ENCODE data around the gene PLCD4.

Gene PLCD4

GRCh38 chr2:218642786-218643185 is 35.1 kb downstream of the PLCD4 start:
- H3K4me1 ChIP-seq (ENCODE audit: control insufficient read depth, insufficient read depth, low read length) = no peaks in the 10 kb centered on the region
- H3K4me3 ChIP-seq (ENCODE audit: insufficient read depth, low read depth, low read length) = no peak overlapping the region
- 95 to 96% methylated on average over 17 of the region's 17 CpGs for WGBS, 2 experiments
- H3K9me3 ChIP-seq (ENCODE audit: control insufficient read depth, low read length) = no peaks in the 10 kb centered on the region
- no peaks in the 10 kb centered on the region for H3K27me3 ChIP-seq (ENCODE audit: control insufficient read depth, insufficient read depth, low read length, poor library complexity, severe bottlenecking)
- no peak overlapping the region for H3K27ac ChIP-seq (ENCODE audit: insufficient read depth, low read depth, low read length, poor library complexity, severe bottlenecking)
- H3K36me3 ChIP-seq (ENCODE audit: control insufficient read depth, insufficient read depth, low read length) = peaks cover 66% of the 10 kb centered on the region

- H3K9me3 ChIP-seq (ENCODE audit: control insufficient read depth, low read length) = no peaks in the 10 kb centered on the region
- 95% methylated on average over 10 of the region's 10 CpGs for WGBS, 2 experiments
- H3K27me3 ChIP-seq (ENCODE audit: control insufficient read depth, insufficient read depth, low read length, poor library complexity, severe bottlenecking) = no peaks in the 10 kb centered on the region
- no peak overlapping the region for H3K4me3 ChIP-seq (ENCODE audit: insufficient read depth, low read depth, low read length)
- no peaks in the 10 kb centered on the region for H3K4me1 ChIP-seq (ENCODE audit: control insufficient read depth, insufficient read depth, low read length)
- peaks cover 68% of the 10 kb centered on the region for H3K36me3 ChIP-seq (ENCODE audit: control insufficient read depth, insufficient read depth, low read length)
- H3K27ac ChIP-seq (ENCODE audit: insufficient read depth, low read depth, low read length, poor library complexity, severe bottlenecking) = no peak overlapping the region
These were observed 36.1 kb downstream of the PLCD4 start for GRCh38 chr2:218643751-218644310.

- 93 to 95% methylated on average over 11 of the region's 11 CpGs for WGBS, 2 experiments
- Histone ChIP-seq H3K27me3 (ENCODE audit: control insufficient read depth, insufficient read depth, low read length, poor library complexity, severe bottlenecking) (no peaks in the 10 kb centered on the region), H3K27ac (ENCODE audit: insufficient read depth, low read depth, low read length, poor library complexity, severe bottlenecking) (no peak overlapping the region), H3K9me3 (ENCODE audit: control insufficient read depth, low read length) (no peaks in the 10 kb centered on the region), H3K4me3 (ENCODE audit: insufficient read depth, low read depth, low read length) (no peak overlapping the region), H3K4me1 (ENCODE audit: control insufficient read depth, insufficient read depth, low read length) (no peaks in the 10 kb centered on the region), H3K36me3 (ENCODE audit: control insufficient read depth, insufficient read depth, low read length) (peaks cover 63% of the 10 kb centered on the region)
These were observed 37.0 kb downstream of the PLCD4 start for GRCh38 chr2:218644721-218645120.

- H3K27me3 ChIP-seq (ENCODE audit: control insufficient read depth, insufficient read depth, low read length, poor library complexity, severe bottlenecking) = no peaks in the 10 kb centered on the region
- no peaks in the 10 kb centered on the region for H3K4me1 ChIP-seq (ENCODE audit: control insufficient read depth, insufficient read depth, low read length)
- 90 to 97% methylated on average over 1 of the region's 1 CpG for WGBS, 2 experiments
- peaks cover 65% of the 10 kb centered on the region for H3K36me3 ChIP-seq (ENCODE audit: control insufficient read depth, insufficient read depth, low read length)
- no peak overlapping the region for H3K4me3 ChIP-seq (ENCODE audit: insufficient read depth, low read depth, low read length)
- H3K9me3 ChIP-seq (ENCODE audit: control insufficient read depth, low read length) = no peaks in the 10 kb centered on the region
- H3K27ac ChIP-seq (ENCODE audit: insufficient read depth, low read depth, low read length, poor library complexity, severe bottlenecking) = no peak overlapping the region
These were observed 37.4 kb downstream of the PLCD4 start for GRCh38 chr2:218645126-218645525.

DNA sequence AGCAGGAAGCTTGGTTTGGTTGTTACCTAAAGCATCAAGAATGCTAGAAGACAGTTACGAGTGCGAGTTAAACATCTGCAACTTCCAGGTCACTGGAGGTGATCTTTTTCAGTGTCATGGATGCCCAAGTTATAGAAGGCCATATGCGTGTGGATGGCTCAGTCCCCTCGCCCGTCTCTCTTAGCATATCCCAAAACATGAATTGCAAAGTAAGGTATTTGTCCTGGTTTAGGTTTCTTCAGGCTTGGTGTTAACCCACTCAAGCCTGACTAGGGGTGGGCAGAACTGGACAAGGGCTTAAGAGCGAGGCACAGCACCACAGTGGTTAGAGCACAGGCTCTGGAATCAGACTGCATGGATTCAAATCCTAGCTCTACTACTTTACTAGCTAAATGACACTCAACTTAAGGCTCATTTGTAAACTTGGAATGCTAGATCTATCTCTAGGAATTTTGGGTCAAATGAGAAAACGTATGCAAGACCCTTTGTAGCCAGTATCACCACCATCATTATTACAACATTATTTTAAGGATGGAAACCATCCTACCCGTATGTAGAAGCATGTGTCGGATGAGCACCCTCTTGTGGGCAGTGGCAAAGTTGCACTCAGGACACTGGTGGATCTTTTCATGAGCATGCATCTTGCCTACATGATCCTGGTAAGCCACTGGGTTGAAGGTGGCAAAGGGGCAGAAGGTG is 40.5 kb downstream of the PLCD4 start:
- 85% methylated on average over 9 of the region's 9 CpGs for WGBS, 2 experiments
- Histone ChIP-seq H3K27me3 (ENCODE audit: control insufficient read depth, insufficient read depth, low read length, poor library complexity, severe bottlenecking) (no peaks in the 10 kb centered on the region), H3K36me3 (ENCODE audit: control insufficient read depth, insufficient read depth, low read length) (peaks cover 59% of the 10 kb centered on the region), H3K9me3 (ENCODE audit: control insufficient read depth, low read length) (no peaks in the 10 kb centered on the region), H3K4me1 (ENCODE audit: control insufficient read depth, insufficient read depth, low read length) (no peaks in the 10 kb centered on the region), H3K27ac (ENCODE audit: insufficient read depth, low read depth, low read length, poor library complexity, severe bottlenecking) (no peak overlapping the region), H3K4me3 (ENCODE audit: insufficient read depth, low read depth, low read length) (no peak overlapping the region)

GRCh38 chr2:218648787-218649100 is 41.0 kb downstream of the PLCD4 start:
- Histone ChIP-seq H3K4me3 (ENCODE audit: insufficient read depth, low read depth, low read length) (no peak overlapping the region), H3K27ac (ENCODE audit: insufficient read depth, low read depth, low read length, poor library complexity, severe bottlenecking) (no peak overlapping the region), H3K4me1 (ENCODE audit: control insufficient read depth, insufficient read depth, low read length) (no peaks in the 10 kb centered on the region), H3K36me3 (ENCODE audit: control insufficient read depth, insufficient read depth, low read length) (peaks cover 58% of the 10 kb centered on the region), H3K27me3 (ENCODE audit: control insufficient read depth, insufficient read depth, low read length, poor library complexity, severe bottlenecking) (no peaks in the 10 kb centered on the region), H3K9me3 (ENCODE audit: control insufficient read depth, low read length) (no peaks in the 10 kb centered on the region)
- WGBS, 2 experiments = 96% methylated on average over 11 of the region's 11 CpGs

GRCh38 chr2:218655751-218656150 is 48.1 kb downstream of the PLCD4 start:
- Histone ChIP-seq H3K27ac (ENCODE audit: insufficient read depth, low read depth, low read length, poor library complexity, severe bottlenecking) (no peak overlapping the region), H3K36me3 (ENCODE audit: control insufficient read depth, insufficient read depth, low read length) (peaks cover 34% of the 10 kb centered on the region), H3K9me3 (ENCODE audit: control insufficient read depth, low read length) (no peaks in the 10 kb centered on the region), H3K4me1 (ENCODE audit: control insufficient read depth, insufficient read depth, low read length) (peaks cover 4% of the 10 kb centered on the region), H3K27me3 (ENCODE audit: control insufficient read depth, insufficient read depth, low read length, poor library complexity, severe bottlenecking) (no peaks in the 10 kb centered on the region), H3K4me3 (ENCODE audit: insufficient read depth, low read depth, low read length) (no peak overlapping the region)
- 92 to 98% methylated on average over 2 of the region's 2 CpGs for WGBS, 2 experiments

- Histone ChIP-seq H3K36me3 (ENCODE audit: control insufficient read depth, insufficient read depth, low read length) (peaks cover 45% of the 10 kb centered on the region), H3K27ac (ENCODE audit: insufficient read depth, low read depth, low read length, poor library complexity, severe bottlenecking) (peak overlapping the region; percentile 2)
These were observed 51.1 kb downstream of the PLCD4 start for GRCh38 chr2:218658671-218659257.

GRCh38 chr2:218659258-218659987 is 51.7 kb downstream of the PLCD4 start, which contains the start of the genes BCS1L and ZNF142:
Gene BCS1L, plus strand, starts transcription at chr2:218659683. Its CDS starts 1,305 bp downstream, at chr2:218660988.
Gene ZNF142, minus strand, starts transcription at chr2:218659623. Its CDS starts 3,194 bp downstream, at chr2:218656429.
- Histone ChIP-seq H3K36me3 (ENCODE audit: control insufficient read depth, insufficient read depth, low read length) (peaks cover 45% of the 10 kb centered on the region), H3K27me3 (ENCODE audit: control insufficient read depth, insufficient read depth, low read length, poor library complexity, severe bottlenecking) (no peaks in the 10 kb centered on the region), H3K27ac (ENCODE audit: insufficient read depth, low read depth, low read length, poor library complexity, severe bottlenecking) (peak within 1 kb of the TSS; percentile 2), H3K9me3 (ENCODE audit: control insufficient read depth, low read length) (no peaks in the 10 kb centered on the region), H3K4me3 (ENCODE audit: insufficient read depth, low read depth, low read length) (peak within 1 kb of the TSS; percentile 80), H3K4me1 (ENCODE audit: control insufficient read depth, insufficient read depth, low read length) (peaks cover 4% of the 10 kb centered on the region)
- 1% methylated on average over 48 to 49 of the region's 49 CpGs for WGBS, 2 experiments

More at GRCh38 chr2:218658671-218659257, 51.1 kb downstream of the PLCD4 start:
- 2% methylated on average over 27 of the region's 27 CpGs for WGBS, 2 experiments
- Histone ChIP-seq H3K9me3 (ENCODE audit: control insufficient read depth, low read length) (no peaks in the 10 kb centered on the region), H3K4me1 (ENCODE audit: control insufficient read depth, insufficient read depth, low read length) (peaks cover 4% of the 10 kb centered on the region), H3K4me3 (ENCODE audit: insufficient read depth, low read depth, low read length) (peak overlapping the region; percentile 80), H3K27me3 (ENCODE audit: control insufficient read depth, insufficient read depth, low read length, poor library complexity, severe bottlenecking) (no peaks in the 10 kb centered on the region)

- Histone ChIP-seq H3K9me3 (ENCODE audit: control insufficient read depth, low read length) (no peaks in the 10 kb centered on the region), H3K36me3 (ENCODE audit: control insufficient read depth, insufficient read depth, low read length) (peaks cover 45% of the 10 kb centered on the region), H3K4me1 (ENCODE audit: control insufficient read depth, insufficient read depth, low read length) (peaks cover 4% of the 10 kb centered on the region), H3K4me3 (ENCODE audit: insufficient read depth, low read depth, low read length) (peak overlapping the region; percentile 80), H3K27me3 (ENCODE audit: control insufficient read depth, insufficient read depth, low read length, poor library complexity, severe bottlenecking) (no peaks in the 10 kb centered on the region), H3K27ac (ENCODE audit: insufficient read depth, low read depth, low read length, poor library complexity, severe bottlenecking) (no peak overlapping the region)
- 34 to 37% methylated on average over 8 of the region's 8 CpGs for WGBS, 2 experiments
These were observed 52.3 kb downstream of the PLCD4 start for GRCh38 chr2:218659988-218660358.

Measured in ectodermal cell (in vitro differentiated cells).